GM23248 (cell line): Measurements from ENCODE around the gene PCBD1. TPM values are rescaled to one million over a fixed set of nuclear protein-coding genes. Genes with fewer than 3 reads are reported as not detected.

ENCODE experiments used
- DNase-seq: peaks from one replicate; pipeline ENCODE4 v3.0.0-alpha.2; 2015
- H2AFZ ChIP-seq: fragments of 200-600 bp; sonication (generic); 2 replicates; pipeline ENCODE4 v1.6.1; 2016; ENCODE audit warnings: antibody characterized with exemption
- H3F3A ChIP-seq: fragments of 200-600 bp; sonication (generic); 2 replicates; pipeline ENCODE4 v1.6.1; 2016; ENCODE audit warnings: mild to moderate bottlenecking, antibody characterized with exemption, mixed run types; ENCODE audit not compliant: insufficient read depth
- H3K27ac ChIP-seq: fragments of 200-600 bp; sonication (generic); 2 replicates; pipeline ENCODE4 v1.5.1; 2016; ENCODE audit warnings: mild to moderate bottlenecking
- H3K27me3 ChIP-seq: fragments of 200-600 bp; sonication (generic); replicated peaks from 2 replicates; pipeline ENCODE4 v1.6.1; 2016; ENCODE audit warnings: mild to moderate bottlenecking; ENCODE audit not compliant: insufficient read depth
- H3K36me3 ChIP-seq: fragments of 200-600 bp; sonication (generic); 2 replicates; pipeline ENCODE4 v1.6.1; 2016; ENCODE audit warnings: low read depth, mild to moderate bottlenecking
- H3K4me1 ChIP-seq: fragments of 200-600 bp; sonication (generic); 2 replicates; pipeline ENCODE4 v1.6.1; 2016; ENCODE audit warnings: mild to moderate bottlenecking; ENCODE audit not compliant: insufficient read depth
- H3K4me2 ChIP-seq: fragments of 200-600 bp; sonication (generic); one replicate; pipeline ENCODE4 v1.6.1; 2016; ENCODE audit warnings: mild to moderate bottlenecking; ENCODE audit not compliant: unreplicated experiment
- H3K4me3 ChIP-seq: fragments of 200-600 bp; sonication (generic); 2 replicates; pipeline ENCODE4 v1.5.1; 2016; ENCODE audit warnings: mild to moderate bottlenecking
- H3K79me2 ChIP-seq: fragments of 200-600 bp; sonication (generic); 2 replicates; pipeline ENCODE4 v1.6.1; 2016; ENCODE audit warnings: mild to moderate bottlenecking; ENCODE audit not compliant: insufficient read depth
- H3K9ac ChIP-seq: fragments of 200-600 bp; sonication (generic); 2 replicates; pipeline ENCODE4 v1.6.1; 2016; ENCODE audit warnings: mild to moderate bottlenecking
- H3K9me2 ChIP-seq: fragments of 200-600 bp; sonication (generic); 2 replicates; pipeline ENCODE4 v1.6.1; 2016; ENCODE audit warnings: mixed run types, mild to moderate bottlenecking, moderate library complexity; ENCODE audit not compliant: insufficient read depth
- H3K9me3 ChIP-seq: fragments of 200-600 bp; sonication (generic); one replicate; pipeline ENCODE4 v1.6.1; 2017; ENCODE audit warnings: low read depth
- H4K20me1 ChIP-seq: fragments of 200-600 bp; sonication (generic); 2 replicates; pipeline ENCODE4 v1.6.0; 2016; ENCODE audit not compliant: insufficient read depth
- EZH2 ChIP-seq: fragments of 200-600 bp; sonication (generic); IDR thresholded peaks from 2 replicates; pipeline ENCODE4 v1.6.1; 2018; ENCODE audit warnings: antibody characterized with exemption, mild to moderate bottlenecking; ENCODE audit not compliant: insufficient read depth, poor library complexity, severe bottlenecking
- EZH2phosphoT487 ChIP-seq: fragments of 200-600 bp; sonication (generic); IDR thresholded peaks from 2 replicates; pipeline ENCODE4 v1.6.1; 2018; ENCODE audit warnings: antibody characterized with exemption, moderate library complexity, mild to moderate bottlenecking, low read depth; ENCODE audit not compliant: insufficient read depth
- WGBS, 2 experiments: methylation state at CpG; one replicate each; pipeline ENCODE4 v1.1.6; 2015 to 2017; ENCODE audit warnings: low lambda C conversion rate in 2 of 2, low coverage in 1 of 2; ENCODE audit errors: missing lambda C conversion rate in 2 of 2; 5-methylcytosine and 5-hydroxymethylcytosine counted together
- in situ Hi-C: fragments of 300-500 bp; cut with MboI; formaldehyde crosslinking; loops from 2 replicates; pipeline ENCODE4 v1.15.0; 2020
- polyA plus RNA-seq: library from polyadenylated mRNA; unstranded; fragments of >200 nt; fragmentation: Nextera tagmentation; extraction: Ambion mirVana; gene quantifications from 2 replicates; pipeline ENCODE4 v1.2.1, GENCODE V29; 2016
- total RNA-seq: library from RNA; depleted of rRNA; stranded (reverse); fragments of >200 nt; shearing (Covaris generic); gene quantifications from 2 replicates; pipeline ENCODE4 v1.2.3, GENCODE V29; 2014

The PCBD1 gene
- total and polyA plus RNA-seq, 2 experiments from 2014 or later = 26.2 to 36.8 TPM

GRCh38 chr10:70850097-70850496 lies 38.3 kb downstream of the PCBD1 start:
- Histone ChIP-seq H3K36me3 (peaks cover 15% of the 10 kb centered on the region), H3K9me3 (no peaks in the 10 kb centered on the region), H3K79me2 (0 out of 2 replicates have a peak, but pooled peaks cover 2% of the 10 kb centered on the region), H2AFZ (no peak overlapping the region), H4K20me1 (no peaks in the 10 kb centered on the region), H3K4me1 (peaks cover 27% of the 10 kb centered on the region), H3K9ac (no peak overlapping the region), H3K4me2 (peak overlapping the region; percentile 22), H3K27ac (peak overlapping the region; percentile 22; the same call in 1 of the 2 replicates), H3K4me3 (no peak overlapping the region), H3K9me2 (no peaks in the 10 kb centered on the region), H3K27me3 (no peaks in the 10 kb centered on the region), H3F3A (peaks cover 14% of the 10 kb centered on the region)
- in situ Hi-C loops = no loop called here
- TF ChIP-seq EZH2 = no peak
- TF ChIP-seq EZH2phosphoT487 = no peak
- WGBS, 2 experiments = 79 to 83% methylated on average over 3 of the region's 3 CpGs
- DNase-seq = no peak

GRCh38 chr10:70849582-70850016 lies 38.8 kb downstream of the PCBD1 start:
- Histone ChIP-seq H4K20me1 (no peaks in the 10 kb centered on the region), H3K4me3 (no peak overlapping the region), H3K4me2 (peak overlapping the region; percentile 22), H3K36me3 (peaks cover 10% of the 10 kb centered on the region), H3K27ac (peak overlapping the region; percentile 22; the same call in 1 of the 2 replicates), H3K9ac (no peak overlapping the region), H3K27me3 (no peaks in the 10 kb centered on the region), H3K79me2 (0 out of 2 replicates have a peak, but pooled peaks cover 6% of the 10 kb centered on the region), H3K4me1 (peaks cover 27% of the 10 kb centered on the region), H3F3A (peaks cover 14% of the 10 kb centered on the region), H2AFZ (no peak overlapping the region), H3K9me2 (no peaks in the 10 kb centered on the region), H3K9me3 (no peaks in the 10 kb centered on the region)
- in situ Hi-C loops = no loop called here
- WGBS, 2 experiments = 57 to 60% methylated on average over 2 of the region's 2 CpGs
- no peak for TF ChIP-seq EZH2phosphoT487
- TF ChIP-seq EZH2 = no peak
- DNase-seq = peak; percentile 74

- Histone ChIP-seq H3K9me3 (no peaks in the 10 kb centered on the region), H3K4me2 (no peak overlapping the region), H3K36me3 (peaks cover 3% of the 10 kb centered on the region), H4K20me1 (no peaks in the 10 kb centered on the region), H3K27me3 (no peaks in the 10 kb centered on the region), H2AFZ (no peak overlapping the region), H3K9me2 (no peaks in the 10 kb centered on the region), H3F3A (peaks cover 14% of the 10 kb centered on the region), H3K9ac (no peak overlapping the region), H3K4me1 (peaks cover 27% of the 10 kb centered on the region), H3K4me3 (no peak overlapping the region), H3K79me2 (peaks cover 17% of the 10 kb centered on the region), H3K27ac (no peak overlapping the region; the same call in 1 of the 2 replicates)
- WGBS, 2 experiments = 100% methylated on average over 1 of the region's 1 CpG
- TF ChIP-seq EZH2 (no peak), EZH2phosphoT487 (no peak)
- DNase-seq = peak; percentile 33
- in situ Hi-C loops = no loop called here
Measured at GRCh38 chr10:70847659-70848360, 40.6 kb downstream of the PCBD1 start.

GRCh38 chr10:70846795-70847194 lies 41.6 kb downstream of the PCBD1 start:
- Histone ChIP-seq H3K27me3 (no peaks in the 10 kb centered on the region), H3K9me3 (no peaks in the 10 kb centered on the region), H3K79me2 (peaks cover 27% of the 10 kb centered on the region), H3K4me1 (peaks cover 27% of the 10 kb centered on the region), H3K4me3 (no peak overlapping the region), H3K4me2 (no peak overlapping the region), H4K20me1 (0 out of 2 replicates have a peak, but pooled peaks cover 4% of the 10 kb centered on the region), H3F3A (peaks cover 14% of the 10 kb centered on the region), H3K36me3 (peaks cover 3% of the 10 kb centered on the region), H3K27ac (no peak overlapping the region), H2AFZ (no peak overlapping the region), H3K9me2 (no peaks in the 10 kb centered on the region), H3K9ac (no peak overlapping the region)
- in situ Hi-C loops = no loop called here
- DNase-seq = no peak
- no peak for TF ChIP-seq EZH2
- TF ChIP-seq EZH2phosphoT487 = no peak
- 82 to 98% methylated on average over 2 of the region's 2 CpGs for WGBS, 2 experiments
